SH-SY5Y (cell line): ENCODE measurements around the gene IL17C.

Source experiments
- GATA2 ChIP-seq: IDR thresholded peaks from 2 replicates; pipeline ENCODE4 v1.6.1; 2011; ENCODE audit warnings: mild to moderate bottlenecking, low read depth, low read length
- GATA3 ChIP-seq: IDR thresholded peaks from 2 replicates; pipeline ENCODE4 v1.6.1; 2011; ENCODE audit warnings: low read depth, mild to moderate bottlenecking, low read length, moderate library complexity

DNA sequence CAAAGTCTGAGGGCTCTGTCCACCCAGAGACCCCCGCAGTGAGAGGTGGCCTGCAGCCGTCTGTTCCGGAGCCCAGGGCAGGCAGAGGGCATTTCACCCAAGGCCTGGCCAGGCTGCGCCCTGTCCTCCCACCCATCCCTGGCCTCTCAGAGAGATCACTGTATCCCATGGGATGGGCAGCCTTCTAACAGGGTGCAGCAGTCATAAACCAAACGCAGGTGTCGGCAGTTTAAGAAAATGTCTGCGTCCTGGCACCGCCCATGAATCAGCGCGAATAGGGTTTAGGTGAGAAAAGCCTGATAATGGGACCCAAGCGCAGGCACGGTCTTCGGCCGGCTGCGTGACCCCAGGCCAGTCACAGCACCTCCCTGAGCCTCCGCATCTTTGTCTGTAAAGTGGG is 7.1 kb downstream of the IL17C start:
- TF ChIP-seq GATA2, result no peak
- TF ChIP-seq GATA3, result no peak
